ENCODE measurements around the gene ARVCF. TPM values are rescaled to one million over a fixed set of nuclear protein-coding genes. Genes with fewer than 3 reads are reported as not detected.

Gene ARVCF
- total RNA-seq, 2 donors from 2014 or later = 39.6 to 65.9 TPM

DNA sequence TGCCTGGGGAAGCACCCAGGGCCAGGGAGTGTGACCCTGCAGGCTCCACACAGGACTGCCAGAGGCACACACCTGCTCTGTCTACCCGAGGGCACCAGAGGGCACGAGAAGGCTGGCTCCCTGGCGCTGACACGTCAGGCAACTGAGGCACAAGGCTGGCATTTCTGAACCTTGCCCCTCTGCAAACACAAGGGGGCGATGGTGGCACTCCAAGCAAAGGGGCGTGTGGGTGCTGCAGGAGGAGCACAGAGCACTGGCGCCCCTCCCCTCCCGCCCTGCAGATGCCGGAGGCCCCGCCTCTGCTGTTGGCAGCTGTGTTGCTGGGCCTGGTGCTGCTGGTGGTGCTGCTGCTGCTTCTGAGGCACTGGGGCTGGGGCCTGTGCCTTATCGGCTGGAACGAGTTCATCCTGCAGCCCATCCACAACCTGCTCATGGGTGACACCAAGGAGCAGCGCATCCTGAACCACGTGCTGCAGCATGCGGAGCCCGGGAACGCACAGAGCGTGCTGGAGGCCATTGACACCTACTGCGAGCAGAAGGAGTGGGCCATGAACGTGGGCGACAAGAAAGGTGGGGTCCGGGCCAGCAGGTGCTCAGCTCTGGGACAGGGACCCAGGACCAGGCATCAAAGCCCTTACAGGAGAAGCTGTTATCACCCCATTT is 54.2 kb downstream of the ARVCF start:
- TF ChIP-seq POLR2AphosphoS5 (IDR thresholded peaks at IDR 0.05) (peak; percentile 25), POLR2A (IDR thresholded peaks at IDR 0.05) (peak; percentile 41)
- TF ChIP-seq, protein P1, sequence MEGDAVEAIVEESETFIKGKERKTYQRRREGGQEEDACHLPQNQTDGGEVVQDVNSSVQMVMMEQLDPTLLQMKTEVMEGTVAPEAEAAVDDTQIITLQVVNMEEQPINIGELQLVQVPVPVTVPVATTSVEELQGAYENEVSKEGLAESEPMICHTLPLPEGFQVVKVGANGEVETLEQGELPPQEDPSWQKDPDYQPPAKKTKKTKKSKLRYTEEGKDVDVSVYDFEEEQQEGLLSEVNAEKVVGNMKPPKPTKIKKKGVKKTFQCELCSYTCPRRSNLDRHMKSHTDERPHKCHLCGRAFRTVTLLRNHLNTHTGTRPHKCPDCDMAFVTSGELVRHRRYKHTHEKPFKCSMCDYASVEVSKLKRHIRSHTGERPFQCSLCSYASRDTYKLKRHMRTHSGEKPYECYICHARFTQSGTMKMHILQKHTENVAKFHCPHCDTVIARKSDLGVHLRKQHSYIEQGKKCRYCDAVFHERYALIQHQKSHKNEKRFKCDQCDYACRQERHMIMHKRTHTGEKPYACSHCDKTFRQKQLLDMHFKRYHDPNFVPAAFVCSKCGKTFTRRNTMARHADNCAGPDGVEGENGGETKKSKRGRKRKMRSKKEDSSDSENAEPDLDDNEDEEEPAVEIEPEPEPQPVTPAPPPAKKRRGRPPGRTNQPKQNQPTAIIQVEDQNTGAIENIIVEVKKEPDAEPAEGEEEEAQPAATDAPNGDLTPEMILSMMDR (IDR thresholded peaks at IDR 0.05) = peak in 3 of 4 experiments; percentile 60 to 76 (median 62)
- intact Hi-C loops (cut with DNase I) = no loop called here
- peaks cover 3 to 7% of the 10 kb centered on the region in 2 donors for H3K36me3 ChIP-seq
- WGBS = 30% methylated on average over 22 of the region's 22 CpGs
- peak; percentile 84 for DNase-seq (ENCODE audit: low spot score)
- peaks cover 16% of the 10 kb centered on the region for H3K4me1 ChIP-seq (replicated peaks)
- peak overlapping the region; percentile 16 to 32 for H3K4me3 ChIP-seq
- peak overlapping the region; percentile 80 to 86 for H3K27ac ChIP-seq
- H3K27me3 ChIP-seq (replicated peaks; ENCODE audit: insufficient read depth) = no peaks in the 10 kb centered on the region
- H3K9me3 ChIP-seq = no peaks in the 10 kb centered on the region

DNA sequence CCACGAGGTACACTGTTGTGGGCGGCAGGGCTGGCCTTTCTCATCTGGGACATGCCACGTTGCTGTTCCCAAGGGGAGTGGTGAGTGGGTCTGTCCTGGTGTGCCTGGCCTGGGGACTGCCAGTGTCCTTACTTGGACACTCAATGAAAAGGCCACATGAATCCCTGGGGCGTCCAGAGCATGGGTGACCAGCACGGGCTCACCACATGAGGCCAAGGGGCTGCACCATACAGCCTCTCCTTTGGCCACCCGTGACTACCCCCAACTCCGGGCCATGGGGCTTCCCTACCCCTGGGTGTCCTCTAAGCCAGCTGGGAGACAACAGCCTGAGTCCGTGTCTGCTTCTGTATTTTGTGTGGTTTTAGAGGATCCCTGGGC is 54.8 kb downstream of the ARVCF start:
- intact Hi-C loops (cut with DNase I) = no loop called here
- TF ChIP-seq, protein P1 (IDR thresholded peaks at IDR 0.05) = no peak
- TF ChIP-seq POLR2A (IDR thresholded peaks at IDR 0.05) (no peak), POLR2AphosphoS5 (IDR thresholded peaks at IDR 0.05) (no peak)
- WGBS = 80% methylated on average over 8 of the region's 8 CpGs
- Histone ChIP-seq H3K4me3 (no peak overlapping the region), H3K27ac (peak overlapping the region; percentile 80 to 86), H3K36me3 (peaks cover 0 to 2% of the 10 kb centered on the region in 2 donors), H3K4me1 (replicated peaks) (peaks cover 16% of the 10 kb centered on the region), H3K27me3 (replicated peaks; ENCODE audit: insufficient read depth) (no peaks in the 10 kb centered on the region), H3K9me3 (no peaks in the 10 kb centered on the region)
- DNase-seq (ENCODE audit: low spot score) = no peak

DNA sequence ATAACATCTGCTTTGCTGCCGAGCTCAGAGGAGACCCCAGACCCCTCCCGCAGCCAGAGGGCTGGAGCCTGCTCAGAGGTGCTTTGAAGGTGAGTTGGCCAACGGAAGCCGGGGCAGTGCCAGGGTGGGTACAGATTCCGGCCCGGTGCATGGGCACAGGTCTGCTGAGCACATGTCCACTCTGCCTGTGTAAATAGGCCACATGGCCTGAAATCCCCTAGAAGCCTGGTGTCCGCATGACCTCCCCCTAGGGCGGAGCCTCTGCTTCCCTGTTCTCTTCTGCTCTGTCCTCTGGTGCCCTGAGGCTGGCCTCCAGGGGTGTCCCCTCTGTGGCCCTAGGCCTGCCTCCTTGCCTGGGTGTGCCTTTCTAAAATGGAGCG is 55.4 kb downstream of the ARVCF start:
- no peak for TF ChIP-seq POLR2A (IDR thresholded peaks at IDR 0.05)
- TF ChIP-seq, protein P1 (IDR thresholded peaks at IDR 0.05) = no peak
- TF ChIP-seq POLR2AphosphoS5 (IDR thresholded peaks at IDR 0.05) = no peak
- H3K4me1 ChIP-seq (replicated peaks) = peaks cover 16% of the 10 kb centered on the region
- H3K4me3 ChIP-seq = no peak overlapping the region
- intact Hi-C loops (cut with DNase I) = no loop called here
- H3K36me3 ChIP-seq = no peaks in the 10 kb centered on the region
- no peak overlapping the region for H3K27ac ChIP-seq
- no peak for DNase-seq (ENCODE audit: low spot score)
- no peaks in the 10 kb centered on the region for H3K9me3 ChIP-seq
- 83% methylated on average over 9 of the region's 9 CpGs for WGBS
- no peaks in the 10 kb centered on the region for H3K27me3 ChIP-seq (replicated peaks; ENCODE audit: insufficient read depth)

DNA sequence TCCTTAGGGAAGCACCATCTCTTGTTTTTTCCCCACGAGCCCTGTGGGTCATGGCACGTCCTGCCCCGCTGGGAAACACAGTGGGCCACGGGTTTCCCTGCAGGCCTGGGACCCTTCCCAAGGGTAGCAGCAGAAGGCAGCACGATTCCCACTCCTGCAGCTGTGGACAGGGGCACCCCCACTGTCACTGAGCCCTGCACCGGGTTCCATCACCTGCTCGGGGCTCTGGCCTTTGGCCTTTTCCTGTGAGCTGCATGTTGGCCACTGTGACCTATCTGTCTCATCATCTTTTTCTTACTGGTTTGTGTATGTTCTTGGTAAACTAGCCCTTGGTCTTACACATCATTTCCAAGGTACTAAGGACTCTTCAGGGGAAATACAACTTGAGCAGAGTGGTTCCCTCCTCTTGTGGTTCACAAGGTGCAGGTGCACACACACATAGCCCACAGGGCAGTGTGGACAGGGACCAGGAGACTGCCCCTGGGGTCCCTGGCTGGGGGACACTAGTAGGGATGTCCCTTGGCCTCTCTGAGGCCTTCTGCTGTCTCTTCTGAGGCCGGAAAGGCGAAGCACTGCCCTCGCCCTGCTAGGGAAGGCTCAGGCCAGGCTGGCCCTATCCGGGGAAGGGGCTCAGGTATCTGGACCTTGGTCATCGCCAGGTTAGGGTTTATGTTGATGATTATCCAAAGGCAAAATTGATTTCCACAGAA is 56.0 kb downstream of the ARVCF start:
- TF ChIP-seq POLR2AphosphoS5 (IDR thresholded peaks at IDR 0.05) = no peak
- TF ChIP-seq POLR2A (IDR thresholded peaks at IDR 0.05) = no peak
- TF ChIP-seq, protein P1 (IDR thresholded peaks at IDR 0.05) = no peak
- Histone ChIP-seq H3K27ac (peak overlapping the region in 1 of 2 donors; percentile 66), H3K4me3 (no peak overlapping the region), H3K27me3 (replicated peaks; ENCODE audit: insufficient read depth) (no peaks in the 10 kb centered on the region), H3K9me3 (no peaks in the 10 kb centered on the region), H3K36me3 (no peaks in the 10 kb centered on the region), H3K4me1 (replicated peaks) (peaks cover 17% of the 10 kb centered on the region)
- DNase-seq (ENCODE audit: low spot score) = no peak
- intact Hi-C loops (cut with DNase I) = no loop called here
- 86% methylated on average over 12 of the region's 12 CpGs for WGBS
